BJ (cell line): ENCODE data around the gene ANKRD53. TPM values are rescaled to one million over a fixed set of nuclear protein-coding genes. Genes with fewer than 3 reads are reported as not detected.

ENCODE experiments used
- CTCF ChIA-PET: fragments of 350-600 bp; formaldehyde crosslinking; extraction: SDS; loops from one replicate; lab custom pipeline; 2021; ENCODE audit warnings: antibody characterized with exemption, inconsistent platforms; lab: Yijun Ruan, JAX
- POLR2A ChIA-PET: fragments of 300-600 bp; sonication (Branson Sonifier 250); formaldehyde crosslinking; extraction: SDS; loops from one replicate; lab custom pipeline; 2021; ENCODE audit warnings: antibody characterized with exemption; lab: Charles Lee
- DNase-seq: peaks from one replicate; pipeline ENCODE4 v3.0.0-alpha.2; 2011; ENCODE audit warnings: low read depth
- H3K27me3 ChIP-seq: 2 replicates; pipeline ENCODE4 v1.6.0; 2011; ENCODE audit warnings: low read length; ENCODE audit not compliant: control insufficient read depth, insufficient read depth
- H3K36me3 ChIP-seq: 2 replicates; pipeline ENCODE4 v1.5.1; 2011; ENCODE audit warnings: low read length; ENCODE audit not compliant: control insufficient read depth, insufficient read depth
- H3K4me3 ChIP-seq: 2 replicates; pipeline ENCODE4 v1.5.1; 2011; ENCODE audit warnings: low read depth, mild to moderate bottlenecking, control low read depth, low read length
- polyA plus RNA-seq: library from polyadenylated mRNA; depleted of rRNA; stranded (reverse); fragments of >200 nt; gene quantifications from 2 replicates; pipeline ENCODE4 v1.2.3, GENCODE V29; 2011
- TF ChIP-seq, protein P1 (sequence below): IDR thresholded peaks from 2 replicates; pipeline ENCODE4 v1.5.1; 2011; ENCODE audit warnings: low read depth, mild to moderate bottlenecking, control low read depth, inconsistent platforms, low read length, moderate library complexity; ENCODE audit not compliant: insufficient read depth

The ANKRD53 gene
- polyA plus RNA-seq, 1 experiment: 0.43 TPM

DNA sequence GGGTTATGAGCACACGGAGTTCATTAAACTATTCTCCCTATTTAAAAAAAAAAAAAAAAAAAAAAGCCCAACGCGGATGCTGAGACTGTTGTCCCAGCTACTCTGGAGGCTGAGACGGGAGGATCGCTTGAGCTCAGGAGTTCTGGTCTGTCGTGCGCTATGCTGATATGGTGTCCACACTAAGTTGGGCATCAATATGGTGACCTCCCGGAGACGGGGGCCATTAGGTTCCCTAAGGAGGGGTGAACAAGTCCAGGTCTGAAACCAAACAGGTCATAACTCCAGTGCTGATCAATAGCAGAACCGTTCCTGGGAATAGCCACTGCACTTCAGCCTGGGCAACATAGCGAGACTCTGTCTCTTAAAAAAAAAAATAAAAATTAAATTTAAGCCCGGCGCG lies 12.9 kb upstream of the ANKRD53 start:
- CTCF ChIA-PET: interaction anchor here (0.6 to 6.3 kb wide), 12 partner anchors 9 to 1095 kb away, joined by 3 to 46 read pairs (median 7); partner anchors contain the start of gene ANKRD53
- DNase-seq: no peak
- Histone ChIP-seq H3K27me3 (peaks cover 1% of the 10 kb centered on the region; the same call in 1 of the 2 replicates), H3K36me3 (no peaks in the 10 kb centered on the region), H3K4me3 (no peak overlapping the region; the same call in 1 of the 2 replicates)
- TF ChIP-seq, protein P1, sequence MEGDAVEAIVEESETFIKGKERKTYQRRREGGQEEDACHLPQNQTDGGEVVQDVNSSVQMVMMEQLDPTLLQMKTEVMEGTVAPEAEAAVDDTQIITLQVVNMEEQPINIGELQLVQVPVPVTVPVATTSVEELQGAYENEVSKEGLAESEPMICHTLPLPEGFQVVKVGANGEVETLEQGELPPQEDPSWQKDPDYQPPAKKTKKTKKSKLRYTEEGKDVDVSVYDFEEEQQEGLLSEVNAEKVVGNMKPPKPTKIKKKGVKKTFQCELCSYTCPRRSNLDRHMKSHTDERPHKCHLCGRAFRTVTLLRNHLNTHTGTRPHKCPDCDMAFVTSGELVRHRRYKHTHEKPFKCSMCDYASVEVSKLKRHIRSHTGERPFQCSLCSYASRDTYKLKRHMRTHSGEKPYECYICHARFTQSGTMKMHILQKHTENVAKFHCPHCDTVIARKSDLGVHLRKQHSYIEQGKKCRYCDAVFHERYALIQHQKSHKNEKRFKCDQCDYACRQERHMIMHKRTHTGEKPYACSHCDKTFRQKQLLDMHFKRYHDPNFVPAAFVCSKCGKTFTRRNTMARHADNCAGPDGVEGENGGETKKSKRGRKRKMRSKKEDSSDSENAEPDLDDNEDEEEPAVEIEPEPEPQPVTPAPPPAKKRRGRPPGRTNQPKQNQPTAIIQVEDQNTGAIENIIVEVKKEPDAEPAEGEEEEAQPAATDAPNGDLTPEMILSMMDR: no peak
- POLR2A ChIA-PET: no interaction called here

DNA sequence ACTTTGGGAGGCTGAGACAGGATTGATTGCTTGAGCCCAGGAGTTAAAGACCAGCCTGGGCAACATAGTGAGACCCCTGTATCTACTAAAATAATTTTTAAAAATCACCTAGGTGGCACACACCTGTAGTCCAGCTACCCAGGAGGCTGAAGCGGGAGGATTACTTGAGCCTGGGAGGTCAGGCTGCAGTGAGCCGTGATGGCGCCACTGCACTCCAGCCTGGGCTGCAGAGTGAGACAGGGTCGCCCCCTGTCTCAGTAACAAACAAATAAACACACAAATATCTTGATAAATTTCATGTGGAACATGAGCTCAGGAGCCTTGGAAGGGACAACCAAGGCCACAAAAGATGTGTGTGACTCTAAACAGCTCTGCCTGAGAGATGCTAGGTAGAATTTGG lies 11.7 kb upstream of the ANKRD53 start:
- TF ChIP-seq, protein P1: no peak
- Histone ChIP-seq H3K36me3 (no peaks in the 10 kb centered on the region), H3K4me3 (no peak overlapping the region), H3K27me3 (peaks cover 1% of the 10 kb centered on the region; the same call in 1 of the 2 replicates)
- ChIA-PET POLR2A (no interaction called here), CTCF (interaction anchor here (0.7 to 6.3 kb wide), 6 partner anchors 12 to 95 kb away, joined by 3 to 46 read pairs (median 16); partner anchors contain the start of gene ANKRD53)
- no peak for DNase-seq

DNA sequence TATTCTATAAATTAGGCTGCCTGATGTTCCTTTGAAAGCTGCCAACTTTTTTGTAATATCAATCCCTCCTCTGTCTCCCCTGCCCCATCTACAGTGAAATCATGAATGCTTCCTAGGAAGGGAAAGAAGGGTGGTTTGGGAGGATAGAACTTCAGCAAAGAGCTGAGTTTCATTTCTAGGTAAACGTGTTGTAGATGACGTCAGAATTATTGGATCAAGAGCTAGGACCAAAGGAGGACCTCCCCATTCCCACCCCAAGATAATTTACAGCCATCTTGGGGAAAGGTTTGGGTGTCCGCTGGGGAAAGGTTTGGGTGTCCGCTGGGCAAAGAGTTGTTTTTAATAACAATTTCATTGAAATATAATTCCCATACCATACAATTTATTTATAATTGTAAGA lies 11.2 kb upstream of the ANKRD53 start:
- no peak for DNase-seq
- TF ChIP-seq, protein P1: no peak
- peaks cover 1% of the 10 kb centered on the region; the same call in 1 of the 2 replicates for H3K27me3 ChIP-seq
- no peaks in the 10 kb centered on the region for H3K36me3 ChIP-seq
- no peak overlapping the region for H3K4me3 ChIP-seq
- ChIA-PET POLR2A (no interaction called here), CTCF (interaction anchor here (1.8 to 6.3 kb wide), 4 partner anchors 11 to 96 kb away, joined by 6 to 46 read pairs (median 26); partner anchors contain the start of gene ANKRD53)

DNA sequence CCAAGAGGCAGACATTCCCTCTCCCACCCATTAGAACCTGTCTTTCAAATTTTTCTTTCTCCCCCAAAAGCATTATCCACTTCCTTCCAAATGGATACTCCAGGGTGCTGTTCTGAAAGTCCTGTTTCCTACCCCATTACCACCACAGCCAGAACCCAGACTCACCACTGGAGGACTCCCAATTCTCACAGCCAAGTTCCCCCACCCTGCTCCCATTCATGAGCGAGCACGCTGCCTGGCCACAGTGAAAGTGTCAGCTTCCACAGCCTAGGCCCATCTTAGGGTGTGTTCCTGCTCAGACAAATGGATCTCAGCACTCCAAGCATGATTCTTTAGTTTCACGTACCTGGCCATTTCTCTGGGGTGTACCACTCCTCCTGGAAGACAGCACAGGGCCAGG lies 3.8 kb upstream of the ANKRD53 start:
- TF ChIP-seq, protein P1: no peak
- DNase-seq: no peak
- Histone ChIP-seq H3K36me3 (0 out of 2 replicates have a peak, but pooled peaks cover 1% of the 10 kb centered on the region), H3K4me3 (no peak overlapping the region), H3K27me3 (no peaks in the 10 kb centered on the region)
- POLR2A ChIA-PET: no interaction called here
- CTCF ChIA-PET: interaction anchor here (1.1 to 3.3 kb wide), 5 partner anchors 10 to 103 kb away, joined by 3 to 26 read pairs (median 5); no protein-coding TSS in a partner anchor

DNA sequence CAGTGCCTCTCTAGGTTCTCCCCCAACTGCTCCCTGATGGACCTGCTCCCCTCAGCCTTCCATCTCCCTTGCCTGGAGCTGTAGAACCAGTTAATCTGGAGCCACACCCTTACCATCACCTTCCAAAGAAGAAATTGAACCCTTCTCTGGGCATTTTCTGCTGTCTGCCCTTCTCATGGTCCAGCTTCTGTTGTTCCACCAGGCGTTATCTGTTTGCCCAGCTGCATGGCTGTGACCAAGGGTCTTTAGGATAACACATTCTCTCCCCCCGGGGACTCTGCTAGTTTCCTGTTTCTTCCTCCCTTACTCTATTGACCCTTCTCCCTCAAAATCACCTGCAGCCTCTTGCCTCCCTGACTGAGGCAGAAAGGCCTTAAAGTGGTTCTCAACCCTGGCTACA lies 3.2 kb upstream of the ANKRD53 start:
- CTCF ChIA-PET: interaction anchor here (1.1 to 3.3 kb wide), 5 partner anchors 9 to 104 kb away, joined by 3 to 26 read pairs (median 5); no protein-coding TSS in a partner anchor
- no peak overlapping the region for H3K4me3 ChIP-seq
- DNase-seq: no peak
- H3K36me3 ChIP-seq: 0 out of 2 replicates have a peak, but pooled peaks cover 1% of the 10 kb centered on the region
- TF ChIP-seq, protein P1: no peak
- H3K27me3 ChIP-seq: no peaks in the 10 kb centered on the region
- POLR2A ChIA-PET: no interaction called here
